Right atrium auricular region (tissue), 2 donors: Measurements from ENCODE around the gene MAPK8IP3. TPM values are rescaled to one million over a fixed set of nuclear protein-coding genes. Genes with fewer than 3 reads are reported as not detected.

Experiments
- DNase-seq: peaks from one replicate; pipeline ENCODE4 v3.0.0-alpha.2; 2019; ENCODE audit warnings: low spot score
- H3K27ac ChIP-seq, 2 donors: fragments of 200-600 bp; sonication (generic); 1 replicate in 1 of 2; 2 replicates in 1 of 2; pipeline ENCODE4 v1.5.1; 2016 to 2019
- H3K27me3 ChIP-seq, 2 donors: fragments of 200-600 bp; sonication (generic); one replicate each; pipeline versions ENCODE4 v1.5.1 to v1.6.0; 2017 to 2019
- H3K36me3 ChIP-seq: fragments of 200-600 bp; sonication (generic); one replicate; pipeline ENCODE4 v1.5.1; 2016
- H3K4me1 ChIP-seq, 2 donors: fragments of 200-600 bp; sonication (generic); one replicate each; pipeline versions ENCODE4 v1.5.1 to v1.6.0; 2017 to 2019
- H3K4me3 ChIP-seq, 2 donors: fragments of 200-600 bp; sonication (generic); 1 replicate in 1 of 2; 2 replicates in 1 of 2; pipeline ENCODE4 v1.5.1; 2017 to 2019; ENCODE audit warnings: mild to moderate bottlenecking in 1 of 2, moderate library complexity in 1 of 2
- H3K9me3 ChIP-seq, 2 donors: fragments of 200-600 bp; sonication (generic); one replicate each; pipeline ENCODE4 v1.5.1; 2019
- CTCF ChIP-seq, 2 donors: fragments of 200-600 bp; sonication (generic); IDR thresholded peaks; one replicate each; pipeline ENCODE4 v1.5.1; 2019; ENCODE audit warnings: antibody characterized with exemption in 2 of 2
- total RNA-seq, 2 donors: library from RNA; depleted of rRNA; stranded (reverse); fragments of >200 nt; gene quantifications; one replicate each; pipeline ENCODE4 v1.1.0, GENCODE V29; 2016

Gene MAPK8IP3
- total RNA-seq, 2 donors from 2014 or later = 43.1 to 43.3 TPM

GRCh38 chr16:1791256-1791942 lies 85.4 kb downstream of the MAPK8IP3 start:
- Histone ChIP-seq H3K36me3 (peaks cover 23% of the 10 kb centered on the region), H3K4me1 (no peaks in the 10 kb centered on the region), H3K9me3 (no peaks in the 10 kb centered on the region), H3K27me3 (no peaks in the 10 kb centered on the region), H3K4me3 (no peak overlapping the region), H3K27ac (no peak overlapping the region)
- no peak for TF ChIP-seq CTCF (IDR thresholded peaks at IDR 0.05)
- DNase-seq = no peak

GRCh38 chr16:1791943-1792812 lies 86.2 kb downstream of the MAPK8IP3 start:
- Histone ChIP-seq H3K27me3 (no peaks in the 10 kb centered on the region), H3K4me3 (no peak overlapping the region), H3K4me1 (no peaks in the 10 kb centered on the region), H3K27ac (no peak overlapping the region), H3K36me3 (peaks cover 15% of the 10 kb centered on the region), H3K9me3 (no peaks in the 10 kb centered on the region)
- no peak for DNase-seq
- no peak for TF ChIP-seq CTCF (IDR thresholded peaks at IDR 0.05)

GRCh38 chr16:1792836-1793577 lies 87.0 kb downstream of the MAPK8IP3 start:
- Histone ChIP-seq H3K4me3 (no peak overlapping the region), H3K4me1 (no peaks in the 10 kb centered on the region), H3K9me3 (no peaks in the 10 kb centered on the region), H3K36me3 (peaks cover 14% of the 10 kb centered on the region), H3K27me3 (no peaks in the 10 kb centered on the region), H3K27ac (no peak overlapping the region)
- DNase-seq = no peak
- TF ChIP-seq CTCF (IDR thresholded peaks at IDR 0.05) = no peak

- no peak for DNase-seq
- peaks cover 12% of the 10 kb centered on the region for H3K36me3 ChIP-seq
- H3K4me3 ChIP-seq = no peak within 1 kb of the TSS
- H3K27me3 ChIP-seq = no peaks in the 10 kb centered on the region
- H3K4me1 ChIP-seq = no peaks in the 10 kb centered on the region
- no peak within 1 kb of the TSS for H3K27ac ChIP-seq
- H3K9me3 ChIP-seq = no peaks in the 10 kb centered on the region
- no peak for TF ChIP-seq CTCF (IDR thresholded peaks at IDR 0.05)
These were observed 87.7 kb downstream of the MAPK8IP3 start, which contains the start of gene IGFALS for GRCh38 chr16:1793578-1794220. Gene IGFALS, minus strand, starts transcription at chr16:1793705. Its CDS starts 53 bp downstream, at chr16:1793652.

- Histone ChIP-seq H3K9me3 (no peaks in the 10 kb centered on the region), H3K36me3 (peaks cover 5% of the 10 kb centered on the region), H3K27me3 (no peaks in the 10 kb centered on the region), H3K4me1 (no peaks in the 10 kb centered on the region), H3K4me3 (no peak overlapping the region), H3K27ac (no peak overlapping the region)
- no peak for DNase-seq
- TF ChIP-seq CTCF (IDR thresholded peaks at IDR 0.05) = no peak
These were observed 88.4 kb downstream of the MAPK8IP3 start for GRCh38 chr16:1794221-1794871.
